HCT116 (cell line): ENCODE results near the gene SLC9A9. TPM values are rescaled to one million over a fixed set of nuclear protein-coding genes. Genes with fewer than 3 reads are reported as not detected.

Experiments used
- ATAC-seq: fragments of 200-7000 bp; cut with Tn5 transposase; 2 replicates; pipeline ENCODE4 v1.9.1; 2020; ENCODE audit warnings: mild to moderate bottlenecking, moderate library complexity
- BruUV-seq: library from RNA; stranded (reverse); fragments of 400-500 nt; replicated peaks from 2 replicates; lab custom pipeline; 2021; lab: Mats Ljungman, UMichigan
- CTCF ChIA-PET: fragments of 300-600 bp; sonication (Branson Sonifier 250); formaldehyde crosslinking; loops from one replicate; lab custom pipeline; 2021; ENCODE audit warnings: antibody characterized with exemption; lab: Charles Lee
- POLR2A ChIA-PET: fragments of 300-600, 350-600 bp; sonication (Branson Sonifier 250); formaldehyde crosslinking; loops from one replicate; lab custom pipeline; 2021; ENCODE audit warnings: antibody characterized with exemption; lab: Charles Lee
- RAD21 ChIA-PET, 2 experiments: fragments of 300-600 bp; sonication (Branson Sonifier 250); formaldehyde crosslinking; loops; one replicate each; lab custom pipeline; 2023; ENCODE audit warnings: low total read pairs in 2 of 2; ENCODE audit not compliant: uncharacterized antibody in 2 of 2, unreplicated experiment in 2 of 2, low non-redundant PET in 1 of 2; lab: Charles Lee
- DNase-seq: peaks from one replicate; pipeline ENCODE4 v3.0.0-alpha.2; 2010; ENCODE audit warnings: low read depth, low spot score
- H2AFZ ChIP-seq: fragments of 200-600 bp; shearing (Covaris generic), sonication (generic); 2 replicates; pipeline ENCODE4 v1.6.1; 2017; ENCODE audit warnings: low read depth, mixed run types, mixed read lengths, antibody characterized with exemption, low read length; ENCODE audit not compliant: poor library complexity, severe bottlenecking
- H3K27ac ChIP-seq: 2 replicates; pipeline ENCODE4 v1.5.1; 2012; ENCODE audit warnings: low read depth, low read length
- H3K27me3 ChIP-seq: fragments of 200-600 bp; sonication (generic); 2 replicates; pipeline ENCODE4 v1.6.1; 2016; ENCODE audit warnings: mixed run types, low read length, mixed read lengths; ENCODE audit not compliant: insufficient read depth
- H3K36me3 ChIP-seq, 2 experiments: fragments of 200-500 bp in 1 of 2; fragments of 200-600 bp in 1 of 2; sonication (Bioruptor generic) in 1 of 2; sonication (generic) in 1 of 2; 2 replicates each; pipeline versions ENCODE4 v1.5.1 to v1.6.1; 2014 to 2016; ENCODE audit warnings: low read length in 2 of 2, inconsistent platforms in 1 of 2, mixed read lengths in 1 of 2, mixed run types in 1 of 2; ENCODE audit not compliant: insufficient read depth in 2 of 2, control insufficient read depth in 1 of 2
- H3K4me1 ChIP-seq, 2 experiments: fragments of 200-600 bp in 1 of 2; sonication (generic) in 1 of 2; 2 replicates each; pipeline versions ENCODE4 v1.5.1 to v1.6.1; 2012 to 2017; ENCODE audit warnings: low read length in 2 of 2, inconsistent platforms in 1 of 2, mild to moderate bottlenecking in 1 of 2, mixed read lengths in 1 of 2, mixed run types in 1 of 2, moderate library complexity in 1 of 2; ENCODE audit not compliant: insufficient read depth in 2 of 2, control insufficient read depth in 1 of 2
- H3K4me2 ChIP-seq: fragments of 200-600 bp; sonication (generic); 2 replicates; pipeline ENCODE4 v1.6.1; 2017; ENCODE audit warnings: mixed run types, low read length, mixed read lengths
- H3K4me3 ChIP-seq, 2 experiments: fragments of 200-600 bp in 1 of 2; sonication (generic) in 1 of 2; replicated peaks in 1 of 2; 2 replicates each; pipeline ENCODE4 v1.5.1; 2011 to 2016; ENCODE audit warnings: low read length in 2 of 2, control low read depth in 1 of 2, low read depth in 1 of 2, mild to moderate bottlenecking in 1 of 2, mixed read lengths in 1 of 2, mixed run types in 1 of 2
- H3K79me2 ChIP-seq: fragments of 200-600 bp; sonication (generic); 2 replicates; pipeline ENCODE4 v1.6.1; 2017; ENCODE audit warnings: mild to moderate bottlenecking, mixed run types, low read length, moderate library complexity, mixed read lengths; ENCODE audit not compliant: insufficient read depth
- H3K9ac ChIP-seq: fragments of 200-600 bp; sonication (generic); 2 replicates; pipeline ENCODE4 v1.6.1; 2016; ENCODE audit warnings: low read length, mixed read lengths
- H3K9me2 ChIP-seq: fragments of 200-600 bp; sonication (generic), shearing (Covaris generic); 2 replicates; pipeline ENCODE4 v1.6.1; 2017; ENCODE audit warnings: mixed run types, mild to moderate bottlenecking, moderate library complexity; ENCODE audit not compliant: insufficient read depth
- H3K9me3 ChIP-seq, 2 experiments: fragments of 200-500 bp in 1 of 2; fragments of 200-600 bp in 1 of 2; sonication (Bioruptor generic) in 1 of 2; sonication (generic) in 1 of 2; 2 replicates each; pipeline ENCODE4 v1.6.1; 2014 to 2017; ENCODE audit warnings: low read length in 2 of 2, mixed read lengths in 2 of 2, inconsistent platforms in 1 of 2, low read depth in 1 of 2, mild to moderate bottlenecking in 1 of 2, mixed run types in 1 of 2, moderate library complexity in 1 of 2; ENCODE audit not compliant: control insufficient read depth in 1 of 2, insufficient read depth in 1 of 2
- H4K20me1 ChIP-seq: fragments of 200-600 bp; sonication (generic), shearing (Covaris generic); 2 replicates; pipeline ENCODE4 v1.6.1; 2017; ENCODE audit warnings: mixed run types, mild to moderate bottlenecking, moderate library complexity; ENCODE audit not compliant: insufficient read depth
- CBX3 ChIP-seq: IDR thresholded peaks from 2 replicates; pipeline ENCODE4 v1.6.1; 2012; ENCODE audit warnings: low read depth
- CEBPB ChIP-seq: IDR thresholded peaks from 2 replicates; pipeline ENCODE4 v1.6.1; 2012; ENCODE audit warnings: low read depth
- CTCF ChIP-seq, 3 experiments: fragments of 200-600 bp in 1 of 3; sonication (generic) in 1 of 3; IDR thresholded peaks in 2 of 3; conservative IDR thresholded peaks in 1 of 3; 2 replicates each; pipeline ENCODE4 v1.5.1; 2012 to 2017; ENCODE audit warnings: low read depth in 2 of 3, low read length in 2 of 3, antibody characterized with exemption in 1 of 3, borderline replicate concordance in 1 of 3, control low read depth in 1 of 3, mild to moderate bottlenecking in 1 of 3, mixed read lengths in 1 of 3, mixed run types in 1 of 3, moderate library complexity in 1 of 3; ENCODE audit not compliant: insufficient read depth in 1 of 3
- EGR1 ChIP-seq: IDR thresholded peaks from 2 replicates; pipeline ENCODE4 v1.6.1; 2012; ENCODE audit warnings: low read depth
- ELF1 ChIP-seq: IDR thresholded peaks from 2 replicates; pipeline ENCODE4 v1.6.1; 2012; ENCODE audit warnings: low read depth, borderline replicate concordance
- FOSL1 ChIP-seq: IDR thresholded peaks from 2 replicates; pipeline ENCODE4 v1.6.1; 2012; ENCODE audit warnings: low read depth
- JUND ChIP-seq: IDR thresholded peaks from 2 replicates; pipeline ENCODE4 v1.6.1; 2012
- MAX ChIP-seq: IDR thresholded peaks from 2 replicates; pipeline ENCODE4 v1.6.1; 2012
- POLR2A ChIP-seq: IDR thresholded peaks from 2 replicates; pipeline ENCODE4 v1.7.0; 2011; ENCODE audit warnings: borderline replicate concordance; ENCODE audit not compliant: insufficient read depth, insufficient read length; ENCODE audit errors: extremely low read depth
- RAD21 ChIP-seq: IDR thresholded peaks from 2 replicates; pipeline ENCODE4 v1.6.1; 2012; ENCODE audit warnings: low read depth, mild to moderate bottlenecking
- REST ChIP-seq: IDR thresholded peaks from 2 replicates; pipeline ENCODE4 v1.6.1; 2012; ENCODE audit warnings: low read depth
- SIN3A ChIP-seq: IDR thresholded peaks from 2 replicates; pipeline ENCODE4 v1.6.1; 2012; ENCODE audit warnings: low read depth
- SP1 ChIP-seq: IDR thresholded peaks from 2 replicates; pipeline ENCODE4 v1.6.1; 2012; ENCODE audit warnings: low read depth
- TCF7L2 ChIP-seq: IDR thresholded peaks from 2 replicates; pipeline ENCODE4 v1.7.0; 2011; ENCODE audit warnings: borderline replicate concordance, inconsistent platforms; ENCODE audit not compliant: insufficient read depth, insufficient read length; ENCODE audit errors: extremely low read depth
- YY1 ChIP-seq: IDR thresholded peaks from 2 replicates; pipeline ENCODE4 v1.6.1; 2011; ENCODE audit warnings: low read length, low read depth, moderate library complexity, mild to moderate bottlenecking; ENCODE audit not compliant: insufficient replicate concordance; ENCODE audit errors: extremely low read depth
- ZFX ChIP-seq: fragments of 450-650 bp; IDR thresholded peaks from 2 replicates; pipeline ENCODE4 v1.6.1; 2017
- ZNF274 ChIP-seq: fragments of 200-500 bp; sonication (Bioruptor generic); IDR thresholded peaks from 2 replicates; pipeline ENCODE4 v1.6.1; 2014; ENCODE audit warnings: mild to moderate bottlenecking, low read depth, low read length, inconsistent platforms
- intact Hi-C: fragments of 100-400 bp; cut with micrococcal nuclease; formaldehyde crosslinking; loops from 2 replicates; pipeline ENCODE4 v1.10.0; 2022
- total RNA-seq: library from RNA; stranded (reverse); gene quantifications from one replicate; pipeline ENCODE4 v1.2.1, GENCODE V29; 2021; ENCODE audit not compliant: unreplicated experiment

The SLC9A9 gene
- total RNA-seq, 1 experiment from 2014 or later: 0.20 TPM

GRCh38 chr3:143239031-143239430 is 609.2 kb downstream of the SLC9A9 start:
- TF ChIP-seq TCF7L2 (no peak), FOSL1 (no peak)
- no peak overlapping the region for H3K4me2 ChIP-seq
- RAD21 ChIA-PET: no interaction called here

GRCh38 chr3:143237077-143237627 is 611.1 kb downstream of the SLC9A9 start:
- CTCF ChIA-PET: no interaction called here
- Histone ChIP-seq H3K4me1 (no peaks in the 10 kb centered on the region), H3K4me3 (no peak overlapping the region), H3K27me3 (no peaks in the 10 kb centered on the region), H3K36me3 (no peaks in the 10 kb centered on the region), H3K9me3 (no peaks in the 10 kb centered on the region), H2AFZ (no peak overlapping the region), H3K9me2 (no peaks in the 10 kb centered on the region), H3K9ac (no peak overlapping the region), H3K4me2 (no peak overlapping the region), H4K20me1 (no peaks in the 10 kb centered on the region), H3K79me2 (no peaks in the 10 kb centered on the region), H3K27ac (no peak overlapping the region)
- intact Hi-C loops: no loop called here
- POLR2A ChIA-PET: no interaction called here
- RAD21 ChIA-PET: no interaction called here
- DNase-seq (no peak), ATAC-seq (no peak)
- TF ChIP-seq CEBPB (no peak), YY1 (no peak), JUND (no peak), ZNF274 (no peak), TCF7L2 (no peak), SP1 (no peak), SIN3A (no peak), CBX3 (no peak), POLR2A (no peak), FOSL1 (no peak), MAX (no peak), CTCF (IDR thresholded peaks at IDR 0.05 in 2 of 3, conservative IDR thresholded peaks at IDR 0.05 in 1 of 3; ENCODE audit: borderline replicate concordance in 1 of 3, insufficient read depth in 1 of 3, low read depth in 2 of 3, low read length in 2 of 3) (no peak), ZFX (no peak), EGR1 (no peak), REST (no peak), RAD21 (no peak), ELF1 (no peak)
- no TSS peak for BruUV-seq

More at GRCh38 chr3:143239031-143239430, 609.2 kb downstream of the SLC9A9 start:
- no peaks in the 10 kb centered on the region for H3K79me2 ChIP-seq
- DNase-seq (no peak), ATAC-seq (no peak)
- no peaks in the 10 kb centered on the region for H3K9me2 ChIP-seq
- H3K36me3 ChIP-seq: no peaks in the 10 kb centered on the region
- no peak overlapping the region for H3K4me3 ChIP-seq
- BruUV-seq: no TSS peak
- H3K27me3 ChIP-seq: no peaks in the 10 kb centered on the region
- no peak overlapping the region for H2AFZ ChIP-seq
- H4K20me1 ChIP-seq: no peaks in the 10 kb centered on the region
- ChIA-PET CTCF (no interaction called here), POLR2A (no interaction called here)
- no peaks in the 10 kb centered on the region for H3K4me1 ChIP-seq
- no peak overlapping the region for H3K9ac ChIP-seq
- intact Hi-C loops: no loop called here
- H3K27ac ChIP-seq: no peak overlapping the region
- H3K9me3 ChIP-seq: no peaks in the 10 kb centered on the region
